PC-9 (cell line): ENCODE measurements around the gene PDE1C. TPM values are rescaled to one million over a fixed set of nuclear protein-coding genes. Genes with fewer than 3 reads are reported as not detected.

ENCODE experiments used
- BruUV-seq: library from RNA; stranded (reverse); fragments of 400-500 nt; replicated peaks from 2 replicates; lab custom pipeline; 2021; lab: Mats Ljungman, UMichigan
- CTCF ChIA-PET: fragments of 300-600 bp; sonication (Branson Sonifier 250); formaldehyde crosslinking; loops from one replicate; lab custom pipeline; 2022; ENCODE audit warnings: antibody characterized with exemption; lab: Charles Lee
- POLR2A ChIA-PET: fragments of 300-600 bp; sonication (Branson Sonifier 250); formaldehyde crosslinking; loops from one replicate; lab custom pipeline; 2022; ENCODE audit warnings: antibody characterized with exemption; ENCODE audit not compliant: unreplicated experiment; lab: Charles Lee
- DNase-seq, 2 experiments: peaks; one replicate each; pipeline versions ENCODE4 v3.0.0 to v3.0.0-alpha.2; 2015 to 2022; ENCODE audit warnings: mixed read lengths in 1 of 2
- H2AFZ ChIP-seq: fragments of 200-600 bp; sonication (generic); 2 replicates; pipeline ENCODE4 v1.8.1; 2017; ENCODE audit warnings: antibody characterized with exemption
- H3F3A ChIP-seq: fragments of 200-600 bp; sonication (generic); 2 replicates; pipeline ENCODE4 v1.8.1; 2017; ENCODE audit warnings: antibody characterized with exemption, mild to moderate bottlenecking, low read depth; ENCODE audit not compliant: insufficient read depth
- H3K27ac ChIP-seq: fragments of 200-600 bp; sonication (generic); 2 replicates; pipeline ENCODE4 v1.6.1; 2016; ENCODE audit warnings: mixed run types
- H3K27me3 ChIP-seq: fragments of 200-600 bp; sonication (generic); 2 replicates; pipeline ENCODE4 v1.6.1; 2016; ENCODE audit warnings: low read depth, mixed run types; ENCODE audit not compliant: insufficient read depth
- H3K36me3 ChIP-seq: fragments of 200-600 bp; sonication (generic); 2 replicates; pipeline ENCODE4 v1.6.1; 2016; ENCODE audit warnings: low read depth, mixed run types
- H3K4me1 ChIP-seq: fragments of 200-600 bp; sonication (generic); replicated peaks from 2 replicates; pipeline ENCODE4 v1.6.1; 2016; ENCODE audit warnings: mixed run types; ENCODE audit not compliant: insufficient read depth
- H3K4me2 ChIP-seq: fragments of 200-600 bp; sonication (generic); 2 replicates; pipeline ENCODE4 v1.6.1; 2017; ENCODE audit warnings: mixed run types
- H3K4me3 ChIP-seq: fragments of 200-600 bp; sonication (generic); 2 replicates; pipeline ENCODE4 v1.6.1; 2016; ENCODE audit warnings: mixed run types
- H3K79me2 ChIP-seq: fragments of 200-600 bp; sonication (generic); 2 replicates; pipeline ENCODE4 v1.6.1; 2017; ENCODE audit warnings: low read depth, mixed run types
- H3K9me2 ChIP-seq: fragments of 200-600 bp; sonication (generic); 2 replicates; pipeline ENCODE4 v1.8.1; 2017; ENCODE audit warnings: mild to moderate bottlenecking; ENCODE audit not compliant: insufficient read depth
- H3K9me3 ChIP-seq: fragments of 200-600 bp; sonication (generic); 2 replicates; pipeline ENCODE4 v1.8.1; 2016; ENCODE audit warnings: low read depth; ENCODE audit not compliant: insufficient read depth
- H4K20me1 ChIP-seq: fragments of 200-600 bp; sonication (generic); 2 replicates; pipeline ENCODE4 v1.8.1; 2017; ENCODE audit not compliant: insufficient read depth
- EZH2 ChIP-seq: fragments of 200-600 bp; sonication (generic); IDR thresholded peaks from 2 replicates; pipeline ENCODE4 v1.8.0; 2017; ENCODE audit warnings: antibody characterized with exemption, low read depth
- intact Hi-C: fragments of 100-400 bp; cut with micrococcal nuclease; formaldehyde crosslinking; loops from one replicate; pipeline ENCODE4 v1.10.0; 2022; ENCODE audit not compliant: unreplicated experiment
- total RNA-seq: library from RNA; stranded (reverse); gene quantifications from 2 replicates; pipeline ENCODE4 v1.2.3, GENCODE V29; 2021
- TF ChIP-seq, protein P1 (sequence below): fragments of 200-600 bp; sonication (generic); conservative IDR thresholded peaks from 2 replicates; pipeline ENCODE4 v1.6.1; 2017; ENCODE audit warnings: mixed run types, antibody characterized with exemption, mild to moderate bottlenecking, moderate library complexity

PDE1C gene
- total RNA-seq, 1 experiment from 2014 or later, result 1.7 TPM

DNA sequence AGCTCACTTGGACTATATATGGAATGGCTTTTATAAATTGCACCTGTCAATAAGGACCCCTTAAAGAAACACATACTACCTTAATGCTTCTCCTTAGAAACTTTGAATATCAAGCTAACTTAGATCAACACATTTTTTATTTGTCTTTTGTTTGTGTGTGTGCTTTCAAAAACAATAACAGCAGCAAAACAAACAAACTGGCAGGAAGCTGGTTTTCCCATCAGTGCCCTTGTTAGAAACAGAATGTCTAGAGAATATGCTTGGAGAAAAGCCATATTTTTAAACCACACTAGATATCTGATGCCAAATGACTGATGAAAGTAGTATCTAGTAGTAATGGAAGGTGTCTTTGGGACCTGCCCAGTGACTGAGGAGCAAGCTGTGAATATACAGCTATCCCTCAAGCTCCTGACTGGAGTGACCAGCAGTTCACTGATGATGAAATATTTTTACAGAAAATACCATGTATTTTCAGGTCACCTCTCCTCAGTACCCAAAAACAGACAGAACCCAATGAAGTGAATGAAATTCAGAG lies 1.0 kb downstream of the PDE1C start:
- H3K4me2 ChIP-seq, result no peak overlapping the region
- CTCF ChIA-PET, result no interaction called here
- no peaks in the 10 kb centered on the region for H3K36me3 ChIP-seq

DNA sequence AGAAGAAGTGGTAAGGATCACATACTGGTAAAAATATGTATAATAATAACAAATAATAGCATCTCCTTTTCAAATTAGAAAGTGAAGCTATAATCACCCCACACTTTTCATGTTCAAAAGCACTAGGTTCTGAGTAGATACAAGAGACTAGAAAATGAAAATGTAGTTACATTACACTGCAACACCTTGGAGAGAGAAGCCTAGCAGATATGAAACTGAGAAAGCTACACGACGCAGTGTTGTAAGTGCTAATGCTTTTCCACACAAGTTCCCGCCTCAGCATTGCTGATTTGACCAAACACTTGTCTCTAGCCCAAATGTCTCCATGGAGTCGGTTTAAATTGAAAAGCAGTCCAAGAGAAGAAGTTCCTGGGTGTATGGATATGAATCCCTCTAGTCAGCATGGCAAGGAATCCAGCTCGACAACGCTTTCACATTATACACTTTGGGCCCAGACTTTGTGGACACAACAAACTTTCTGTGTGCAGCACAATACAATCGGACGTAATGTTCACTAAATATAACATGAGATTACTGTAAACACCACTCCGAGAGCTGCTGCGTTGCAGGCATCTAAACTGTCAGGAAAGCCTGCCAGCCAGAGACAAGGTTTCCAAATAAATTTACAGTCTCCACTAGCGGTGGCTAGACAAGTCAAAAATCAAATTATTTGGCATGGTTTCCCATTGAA lies 1.7 kb downstream of the PDE1C start:
- Histone ChIP-seq H3K27ac (no peak overlapping the region), H3K4me2 (no peak overlapping the region), H2AFZ (no peak overlapping the region), H3K79me2 (no peaks in the 10 kb centered on the region), H4K20me1 (no peaks in the 10 kb centered on the region), H3K9me2 (no peaks in the 10 kb centered on the region), H3K9me3 (no peaks in the 10 kb centered on the region), H3F3A (no peaks in the 10 kb centered on the region), H3K4me1 (no peaks in the 10 kb centered on the region), H3K4me3 (no peak overlapping the region), H3K27me3 (peaks cover 42% of the 10 kb centered on the region), H3K36me3 (no peaks in the 10 kb centered on the region)
- TF ChIP-seq, protein P1, sequence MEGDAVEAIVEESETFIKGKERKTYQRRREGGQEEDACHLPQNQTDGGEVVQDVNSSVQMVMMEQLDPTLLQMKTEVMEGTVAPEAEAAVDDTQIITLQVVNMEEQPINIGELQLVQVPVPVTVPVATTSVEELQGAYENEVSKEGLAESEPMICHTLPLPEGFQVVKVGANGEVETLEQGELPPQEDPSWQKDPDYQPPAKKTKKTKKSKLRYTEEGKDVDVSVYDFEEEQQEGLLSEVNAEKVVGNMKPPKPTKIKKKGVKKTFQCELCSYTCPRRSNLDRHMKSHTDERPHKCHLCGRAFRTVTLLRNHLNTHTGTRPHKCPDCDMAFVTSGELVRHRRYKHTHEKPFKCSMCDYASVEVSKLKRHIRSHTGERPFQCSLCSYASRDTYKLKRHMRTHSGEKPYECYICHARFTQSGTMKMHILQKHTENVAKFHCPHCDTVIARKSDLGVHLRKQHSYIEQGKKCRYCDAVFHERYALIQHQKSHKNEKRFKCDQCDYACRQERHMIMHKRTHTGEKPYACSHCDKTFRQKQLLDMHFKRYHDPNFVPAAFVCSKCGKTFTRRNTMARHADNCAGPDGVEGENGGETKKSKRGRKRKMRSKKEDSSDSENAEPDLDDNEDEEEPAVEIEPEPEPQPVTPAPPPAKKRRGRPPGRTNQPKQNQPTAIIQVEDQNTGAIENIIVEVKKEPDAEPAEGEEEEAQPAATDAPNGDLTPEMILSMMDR, result no peak
- TF ChIP-seq EZH2, result no peak
- ChIA-PET CTCF (no interaction called here), POLR2A (no interaction called here)
- no TSS peak for BruUV-seq
- intact Hi-C loops, result no loop called here
- no peak for DNase-seq

More for the DNA sequence above, 1.0 kb downstream of the PDE1C start:
- intact Hi-C loops, result no loop called here
- no peak overlapping the region for H3K27ac ChIP-seq
- no peaks in the 10 kb centered on the region for H3K9me3 ChIP-seq
- no peak overlapping the region for H2AFZ ChIP-seq
- no TSS peak for BruUV-seq
- H3K4me3 ChIP-seq, result no peak overlapping the region
- no peaks in the 10 kb centered on the region for H4K20me1 ChIP-seq
- no peaks in the 10 kb centered on the region for H3K79me2 ChIP-seq
- no peaks in the 10 kb centered on the region for H3K4me1 ChIP-seq
- no peak for DNase-seq
- TF ChIP-seq, protein P1, result no peak
- TF ChIP-seq EZH2, result no peak
- H3K27me3 ChIP-seq, result peaks cover 39% of the 10 kb centered on the region
- no peaks in the 10 kb centered on the region for H3F3A ChIP-seq
- POLR2A ChIA-PET, result no interaction called here
- H3K9me2 ChIP-seq, result no peaks in the 10 kb centered on the region

DNA sequence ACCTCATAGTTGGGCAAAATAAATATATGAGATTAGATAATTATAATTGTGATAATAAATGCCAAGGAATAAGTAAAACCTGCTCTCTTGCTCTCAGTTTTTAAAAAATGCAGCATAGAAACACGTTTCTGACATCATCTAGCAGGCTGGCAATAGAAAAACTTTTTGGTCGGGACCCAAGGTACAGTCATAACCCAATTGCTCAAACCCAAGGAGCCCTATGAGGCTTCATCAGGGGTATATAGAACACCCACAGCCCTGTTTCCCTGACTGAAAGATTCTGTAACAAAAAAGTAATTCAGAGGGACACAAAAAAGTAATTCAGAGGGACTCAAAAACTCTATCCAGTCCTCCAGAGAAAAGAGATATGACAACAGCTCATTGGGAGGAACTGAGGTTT lies 3.8 kb downstream of the PDE1C start:
- DNase-seq, result no peak
- H3K36me3 ChIP-seq, result no peaks in the 10 kb centered on the region
- H3K4me2 ChIP-seq, result no peak overlapping the region
- H3K27ac ChIP-seq, result no peak overlapping the region
- ChIA-PET POLR2A (no interaction called here), CTCF (no interaction called here)
- H3F3A ChIP-seq, result no peaks in the 10 kb centered on the region
- TF ChIP-seq, protein P1, result no peak
- intact Hi-C loops, result no loop called here
- no peak overlapping the region for H2AFZ ChIP-seq
- no peaks in the 10 kb centered on the region for H3K9me2 ChIP-seq
- no peaks in the 10 kb centered on the region for H3K79me2 ChIP-seq
- H3K9me3 ChIP-seq, result no peaks in the 10 kb centered on the region
- no TSS peak for BruUV-seq
- no peaks in the 10 kb centered on the region for H3K4me1 ChIP-seq
- peaks cover 52% of the 10 kb centered on the region for H3K27me3 ChIP-seq
- no peak overlapping the region for H3K4me3 ChIP-seq
- no peaks in the 10 kb centered on the region for H4K20me1 ChIP-seq
